ENCODE data around the gene GLS.

DNA sequence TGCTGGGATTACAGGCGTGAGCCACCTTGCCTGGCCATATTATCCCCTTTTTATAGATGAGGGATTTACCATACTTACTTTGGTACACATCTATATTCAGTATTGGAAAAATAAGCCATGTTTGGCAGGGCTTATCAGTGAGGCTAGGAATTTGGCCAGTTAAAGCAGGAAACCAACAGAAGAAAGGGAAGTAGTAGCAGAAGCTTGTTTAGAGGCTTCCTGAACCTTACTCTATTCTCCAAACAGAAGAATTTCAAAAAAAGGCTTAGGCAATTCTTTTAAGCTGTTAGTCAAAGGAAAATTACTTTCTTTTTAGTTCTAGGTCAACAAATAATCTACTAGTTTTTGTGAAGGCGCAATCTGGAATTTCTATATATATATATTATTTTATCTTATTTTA lies 3.2 kb upstream of the GLS start:
- TF ChIP-seq STAT5A (IDR thresholded peaks at IDR 0.05; ENCODE audit: borderline replicate concordance, low read length), result no peak
- TF ChIP-seq, protein P1, sequence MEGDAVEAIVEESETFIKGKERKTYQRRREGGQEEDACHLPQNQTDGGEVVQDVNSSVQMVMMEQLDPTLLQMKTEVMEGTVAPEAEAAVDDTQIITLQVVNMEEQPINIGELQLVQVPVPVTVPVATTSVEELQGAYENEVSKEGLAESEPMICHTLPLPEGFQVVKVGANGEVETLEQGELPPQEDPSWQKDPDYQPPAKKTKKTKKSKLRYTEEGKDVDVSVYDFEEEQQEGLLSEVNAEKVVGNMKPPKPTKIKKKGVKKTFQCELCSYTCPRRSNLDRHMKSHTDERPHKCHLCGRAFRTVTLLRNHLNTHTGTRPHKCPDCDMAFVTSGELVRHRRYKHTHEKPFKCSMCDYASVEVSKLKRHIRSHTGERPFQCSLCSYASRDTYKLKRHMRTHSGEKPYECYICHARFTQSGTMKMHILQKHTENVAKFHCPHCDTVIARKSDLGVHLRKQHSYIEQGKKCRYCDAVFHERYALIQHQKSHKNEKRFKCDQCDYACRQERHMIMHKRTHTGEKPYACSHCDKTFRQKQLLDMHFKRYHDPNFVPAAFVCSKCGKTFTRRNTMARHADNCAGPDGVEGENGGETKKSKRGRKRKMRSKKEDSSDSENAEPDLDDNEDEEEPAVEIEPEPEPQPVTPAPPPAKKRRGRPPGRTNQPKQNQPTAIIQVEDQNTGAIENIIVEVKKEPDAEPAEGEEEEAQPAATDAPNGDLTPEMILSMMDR (IDR thresholded peaks at IDR 0.05 in 2 of 3, conservative IDR thresholded peaks at IDR 0.05 in 1 of 3; ENCODE audit: insufficient read depth in 2 of 3, low read depth in 1 of 3, low read length in 3 of 3), result no peak
- no peak for TF ChIP-seq SETDB1 (IDR thresholded peaks at IDR 0.05; ENCODE audit: low read length)
- TF ChIP-seq ZNF140 (CRISPR knock-in tag; IDR thresholded peaks at IDR 0.05), result no peak
- no peak for TF ChIP-seq PTRF (tag; IDR thresholded peaks at IDR 0.05)
- no peak for TF ChIP-seq POLR2A (conservative IDR thresholded peaks at IDR 0.05)
- TF ChIP-seq WHSC1 (IDR thresholded peaks at IDR 0.05; ENCODE audit: low read length), result no peak
- TF ChIP-seq, protein P2, sequence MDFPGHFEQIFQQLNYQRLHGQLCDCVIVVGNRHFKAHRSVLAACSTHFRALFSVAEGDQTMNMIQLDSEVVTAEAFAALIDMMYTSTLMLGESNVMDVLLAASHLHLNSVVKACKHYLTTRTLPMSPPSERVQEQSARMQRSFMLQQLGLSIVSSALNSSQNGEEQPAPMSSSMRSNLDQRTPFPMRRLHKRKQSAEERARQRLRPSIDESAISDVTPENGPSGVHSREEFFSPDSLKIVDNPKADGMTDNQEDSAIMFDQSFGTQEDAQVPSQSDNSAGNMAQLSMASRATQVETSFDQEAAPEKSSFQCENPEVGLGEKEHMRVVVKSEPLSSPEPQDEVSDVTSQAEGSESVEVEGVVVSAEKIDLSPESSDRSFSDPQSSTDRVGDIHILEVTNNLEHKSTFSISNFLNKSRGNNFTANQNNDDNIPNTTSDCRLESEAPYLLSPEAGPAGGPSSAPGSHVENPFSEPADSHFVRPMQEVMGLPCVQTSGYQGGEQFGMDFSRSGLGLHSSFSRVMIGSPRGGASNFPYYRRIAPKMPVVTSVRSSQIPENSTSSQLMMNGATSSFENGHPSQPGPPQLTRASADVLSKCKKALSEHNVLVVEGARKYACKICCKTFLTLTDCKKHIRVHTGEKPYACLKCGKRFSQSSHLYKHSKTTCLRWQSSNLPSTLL (IDR thresholded peaks at IDR 0.05), result no peak
- no peak for TF ChIP-seq MXI1 (IDR thresholded peaks at IDR 0.05; ENCODE audit: low read depth, low read length)
- no peak for TF ChIP-seq MEIS2 (IDR thresholded peaks at IDR 0.05; ENCODE audit: partially characterized antibody)
- TF ChIP-seq MYBL2 (IDR thresholded peaks at IDR 0.05; ENCODE audit: low read depth), result no peak
- no peak for TF ChIP-seq MYBL2 (CRISPR knock-in tag; IDR thresholded peaks at IDR 0.05; ENCODE audit: borderline replicate concordance)
- TF ChIP-seq, protein P3, sequence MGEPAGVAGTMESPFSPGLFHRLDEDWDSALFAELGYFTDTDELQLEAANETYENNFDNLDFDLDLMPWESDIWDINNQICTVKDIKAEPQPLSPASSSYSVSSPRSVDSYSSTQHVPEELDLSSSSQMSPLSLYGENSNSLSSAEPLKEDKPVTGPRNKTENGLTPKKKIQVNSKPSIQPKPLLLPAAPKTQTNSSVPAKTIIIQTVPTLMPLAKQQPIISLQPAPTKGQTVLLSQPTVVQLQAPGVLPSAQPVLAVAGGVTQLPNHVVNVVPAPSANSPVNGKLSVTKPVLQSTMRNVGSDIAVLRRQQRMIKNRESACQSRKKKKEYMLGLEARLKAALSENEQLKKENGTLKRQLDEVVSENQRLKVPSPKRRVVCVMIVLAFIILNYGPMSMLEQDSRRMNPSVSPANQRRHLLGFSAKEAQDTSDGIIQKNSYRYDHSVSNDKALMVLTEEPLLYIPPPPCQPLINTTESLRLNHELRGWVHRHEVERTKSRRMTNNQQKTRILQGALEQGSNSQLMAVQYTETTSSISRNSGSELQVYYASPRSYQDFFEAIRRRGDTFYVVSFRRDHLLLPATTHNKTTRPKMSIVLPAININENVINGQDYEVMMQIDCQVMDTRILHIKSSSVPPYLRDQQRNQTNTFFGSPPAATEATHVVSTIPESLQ (CRISPR knock-in tag; IDR thresholded peaks at IDR 0.05), result no peak
- TF ChIP-seq TCF3 (CRISPR knock-in tag; IDR thresholded peaks at IDR 0.05), result no peak

Measured in K562 (cell line).